GM18870 (cell line): ENCODE measurements around the gene REC8.

Experiments
- ATAC-seq: cut with Tn5 transposase; IDR thresholded peaks from one replicate; pipeline ENCODE4 v1.9.1; 2021; ENCODE audit warnings: moderate library complexity; ENCODE audit not compliant: unreplicated experiment

REC8 gene

GRCh38 chr14:24159777-24160498 is 11.9 kb upstream of the REC8 start:
- ATAC-seq = no peak

GRCh38 chr14:24160499-24160849 is 11.4 kb upstream of the REC8 start:
- no peak for ATAC-seq

- ATAC-seq = peak; percentile 71
These were observed 10.8 kb upstream of the REC8 start, which contains the start of gene IRF9 for GRCh38 chr14:24160850-24161804. TSS of gene IRF9 (plus strand) at chr14:24161265. CDS start at chr14:24162145, 880 bp downstream.

GRCh38 chr14:24162093-24162492 is 9.8 kb upstream of the REC8 start:
- no peak for ATAC-seq

GRCh38 chr14:24164518-24164991 is 7.3 kb upstream of the REC8 start:
- ATAC-seq = no peak

- ATAC-seq = no peak
These were observed 6.1 kb upstream of the REC8 start for GRCh38 chr14:24165785-24166184.

- ATAC-seq = no peak
These were observed 4.3 kb upstream of the REC8 start for GRCh38 chr14:24167469-24168114.

GRCh38 chr14:24172261-24172860 is 481 bp downstream of the REC8 start:
- no peak for ATAC-seq

- no peak for ATAC-seq
These were observed 996 bp downstream of the REC8 start for GRCh38 chr14:24172871-24173281.

GRCh38 chr14:24176599-24176998 is 4.7 kb downstream of the REC8 start:
- no peak for ATAC-seq

- ATAC-seq = no peak
These were observed 5.4 kb downstream of the REC8 start for GRCh38 chr14:24177041-24177825.

GRCh38 chr14:24177891-24178290 is 6.0 kb downstream of the REC8 start:
- no peak for ATAC-seq

- no peak for ATAC-seq
These were observed 6.7 kb downstream of the REC8 start for GRCh38 chr14:24178399-24179178.

- no peak for ATAC-seq
These were observed 7.5 kb downstream of the REC8 start for GRCh38 chr14:24179294-24179960.

- ATAC-seq = no peak
These were observed 8.3 kb downstream of the REC8 start for GRCh38 chr14:24179961-24180796.

- ATAC-seq = no peak
These were observed 9.6 kb downstream of the REC8 start for GRCh38 chr14:24181371-24182077.

- ATAC-seq = no peak
These were observed 10.4 kb downstream of the REC8 start for GRCh38 chr14:24182110-24182882.
